H1 (cell line): ENCODE data around the gene PRR7. TPM values are rescaled to one million over a fixed set of nuclear protein-coding genes. Genes with fewer than 3 reads are reported as not detected.
A peak's percentile ranks its signal among the peaks of the same experiment; 100 is the strongest.

Experiments
- CTBP2 ChIP-seq: IDR thresholded peaks from 2 replicates; pipeline ENCODE4 v1.7.0; 2011; ENCODE audit warnings: borderline replicate concordance, mild to moderate bottlenecking, moderate library complexity, mixed read lengths, low read length; ENCODE audit not compliant: insufficient read depth, insufficient read length
- GTF2F1 ChIP-seq: IDR thresholded peaks from 2 replicates; pipeline ENCODE4 v1.6.1; 2012; ENCODE audit warnings: low read depth, low read length, improper control_type of control experiment, borderline replicate concordance
- KDM1A ChIP-seq: fragments of 200-600, 300-600 bp; sonication (generic); IDR thresholded peaks from 2 replicates; pipeline ENCODE4 v1.7.1; 2016; ENCODE audit warnings: mild to moderate bottlenecking, low read length, borderline replicate concordance
- KDM4A ChIP-seq: IDR thresholded peaks from one replicate; pipeline ENCODE4 v1.7.1; 2012; ENCODE audit warnings: low read depth, mild to moderate bottlenecking, moderate library complexity, low read length, inconsistent platforms; ENCODE audit not compliant: severe bottlenecking
- MAFK ChIP-seq: IDR thresholded peaks from 2 replicates; pipeline ENCODE4 v1.6.1; 2012; ENCODE audit warnings: low read depth, mild to moderate bottlenecking, improper control_type of control experiment, low read length
- NANOG ChIP-seq: IDR thresholded peaks from 2 replicates; pipeline ENCODE4 v1.6.1; 2011; ENCODE audit warnings: low read length, low read depth, mild to moderate bottlenecking, inconsistent platforms; ENCODE audit not compliant: insufficient read depth, poor library complexity, severe bottlenecking
- POLR2A ChIP-seq, 2 experiments: IDR thresholded peaks; 1 replicate in 1 of 2; 2 replicates in 1 of 2; pipeline ENCODE4 v1.6.1; 2011; ENCODE audit warnings: low read depth in 2 of 2, low read length in 2 of 2, mild to moderate bottlenecking in 2 of 2; ENCODE audit errors: control extremely low read depth in 1 of 2
- RAD21 ChIP-seq, 2 experiments: IDR thresholded peaks in 1 of 2; conservative IDR thresholded peaks in 1 of 2; 2 replicates each; pipeline ENCODE4 v1.6.1; 2011; ENCODE audit warnings: low read depth in 2 of 2, low read length in 2 of 2, improper control_type of control experiment in 1 of 2, inconsistent platforms in 1 of 2, mild to moderate bottlenecking in 1 of 2, moderate library complexity in 1 of 2
- SIN3A ChIP-seq, 2 experiments: IDR thresholded peaks in 1 of 2; conservative IDR thresholded peaks in 1 of 2; 2 replicates each; pipeline ENCODE4 v1.6.1; 2011 to 2012; ENCODE audit warnings: low read length in 2 of 2, improper control_type of control experiment in 1 of 2, low read depth in 1 of 2, mild to moderate bottlenecking in 1 of 2
- SIRT6 ChIP-seq: IDR thresholded peaks from one replicate; pipeline ENCODE4 v1.7.1; 2012; ENCODE audit warnings: low read length, inconsistent platforms
- SIX5 ChIP-seq: IDR thresholded peaks from 2 replicates; pipeline ENCODE4 v1.6.1; 2011; ENCODE audit warnings: mild to moderate bottlenecking, low read depth, low read length
- SP1 ChIP-seq: IDR thresholded peaks from 2 replicates; pipeline ENCODE4 v1.6.1; 2011; ENCODE audit warnings: low read depth, low read length
- SP2 ChIP-seq: IDR thresholded peaks from 2 replicates; pipeline ENCODE4 v1.6.1; 2012; ENCODE audit warnings: mild to moderate bottlenecking, low read length, inconsistent platforms
- TAF7 ChIP-seq: optimal IDR thresholded peaks from 2 replicates; pipeline ENCODE3; 2011; ENCODE audit warnings: low read depth, mild to moderate bottlenecking, inconsistent platforms, low read length, moderate library complexity, borderline replicate concordance
- TBP ChIP-seq: IDR thresholded peaks from 2 replicates; pipeline ENCODE4 v1.6.1; 2011; ENCODE audit warnings: low read depth, low read length, improper control_type of control experiment
- TCF12 ChIP-seq: IDR thresholded peaks from 2 replicates; pipeline ENCODE4 v1.6.1; 2011; ENCODE audit warnings: low read depth, mild to moderate bottlenecking, low read length
- ZNF274 ChIP-seq: IDR thresholded peaks from 2 replicates; pipeline ENCODE4 v1.7.0; 2012; ENCODE audit warnings: low read length, borderline replicate concordance; ENCODE audit errors: extremely low read depth
- polyA plus RNA-seq, 7 experiments: library from polyadenylated mRNA; depleted of rRNA in 3 of 7; stranded (reverse) in 5 of 7; unstranded in 2 of 7; fragments of >200 nt in 5 of 7; fragments of 200-250 nt in 2 of 7; gene quantifications; 1 replicate in 5 of 7; 2 replicates in 1 of 7; 4 replicates in 1 of 7; pipeline versions ENCODE4 v1.2.1 to v1.2.3, GENCODE V29; 2011 to 2013; ENCODE audit warnings: missing spikeins in 2 of 7, mixed read lengths in 2 of 7
- total RNA-seq: library from RNA; stranded (reverse); fragmentation: NEBNext Ultra II Directional; extraction: Animal tissue kit (Norgen Biotek cat#: 25700); gene quantifications from 2 replicates; pipeline ENCODE4 v1.2.1, GENCODE V29; 2021
- TF ChIP-seq, protein P1 (sequence below): IDR thresholded peaks from 2 replicates; pipeline ENCODE4 v1.6.1; 2012; ENCODE audit warnings: low read length, inconsistent platforms
- TF ChIP-seq, protein P2 (sequence below), 3 experiments: IDR thresholded peaks; 1 replicate in 2 of 3; 2 replicates in 1 of 3; pipeline versions ENCODE4 v1.5.1 to v1.6.1; 2011; ENCODE audit warnings: low read length in 3 of 3, mild to moderate bottlenecking in 3 of 3, inconsistent platforms in 2 of 3, low read depth in 1 of 3, moderate library complexity in 1 of 3; ENCODE audit not compliant: insufficient read depth in 1 of 3; ENCODE audit errors: control extremely low read depth in 1 of 3

The PRR7 gene
- total and polyA plus RNA-seq, 2 of the 8 experiments (the other 6 are each of a cell fraction or from before 2014, with no cell fraction given): 8.0 to 11.8 TPM

DNA sequence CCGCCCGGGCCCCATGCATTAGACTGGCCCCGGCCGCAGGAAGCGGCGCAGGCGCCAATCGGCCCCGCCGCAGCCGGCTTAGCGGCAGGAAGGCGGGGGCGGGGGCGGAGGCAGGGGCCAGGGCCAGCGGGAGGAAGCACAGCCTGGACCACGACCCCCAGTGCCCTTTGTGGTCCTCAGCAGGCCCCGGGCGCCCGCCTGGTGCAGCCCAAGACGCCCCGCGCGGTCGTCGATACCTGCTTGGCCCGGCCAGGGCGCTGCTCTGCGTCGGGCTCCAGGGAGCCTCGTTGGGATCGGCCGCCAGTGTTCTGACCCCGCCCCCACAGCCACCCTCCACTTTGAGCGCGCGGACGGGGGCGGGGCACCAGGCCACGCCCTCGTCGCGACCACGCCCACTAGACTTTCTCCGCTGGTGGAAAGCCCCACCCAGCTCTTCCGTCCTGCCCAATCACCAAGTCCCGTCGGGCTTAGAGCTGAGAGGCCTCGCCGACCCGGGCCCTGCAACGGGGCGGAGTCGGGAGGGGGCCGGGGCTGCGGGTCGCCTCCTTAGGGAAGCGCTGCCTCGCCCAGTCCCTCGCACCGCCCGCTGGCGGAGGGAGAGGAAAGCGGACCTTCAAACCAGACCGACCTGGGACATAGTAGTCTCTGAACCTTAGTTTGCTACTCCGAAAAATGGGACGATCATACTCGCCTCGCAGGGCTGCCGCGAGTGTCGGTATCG lies 50.8 kb downstream of the PRR7 start, which contains the start of gene PDLIM7 (continued):
- TF ChIP-seq NANOG (no peak), CTBP2 (peak; percentile 29), RAD21 (IDR thresholded peaks at IDR 0.05 in 1 of 2, conservative IDR thresholded peaks at IDR 0.05 in 1 of 2; ENCODE audit: low read depth in 2 of 2, low read length in 2 of 2) (no peak), SP1 (peak; percentile 82), SIN3A (conservative IDR thresholded peaks at IDR 0.05 in 1 of 2, IDR thresholded peaks at IDR 0.05 in 1 of 2; ENCODE audit: low read depth in 1 of 2, low read length in 2 of 2) (0 out of 4 replicates have a peak, but pooled peaks of 1 of the 2 experiments have one; percentile 25), GTF2F1 (0 out of 2 replicates have a peak, but pooled peaks have one; percentile 62), ZNF274 (no peak), MAFK (no peak), SIRT6 (no peak), TCF12 (no peak), SP2 (no peak), POLR2A (IDR thresholded peaks at IDR 0.05; ENCODE audit: control extremely low read depth in 1 of 2, low read depth in 2 of 2, low read length in 2 of 2) (peak in 1 of 2 experiments; percentile 91; a peak in 1 of 3 replicates), TBP (peak; percentile 95), KDM1A (peak; percentile 98), TAF7 (peak; percentile 73), KDM4A (no peak), SIX5 (no peak)
- TF ChIP-seq, protein P1, sequence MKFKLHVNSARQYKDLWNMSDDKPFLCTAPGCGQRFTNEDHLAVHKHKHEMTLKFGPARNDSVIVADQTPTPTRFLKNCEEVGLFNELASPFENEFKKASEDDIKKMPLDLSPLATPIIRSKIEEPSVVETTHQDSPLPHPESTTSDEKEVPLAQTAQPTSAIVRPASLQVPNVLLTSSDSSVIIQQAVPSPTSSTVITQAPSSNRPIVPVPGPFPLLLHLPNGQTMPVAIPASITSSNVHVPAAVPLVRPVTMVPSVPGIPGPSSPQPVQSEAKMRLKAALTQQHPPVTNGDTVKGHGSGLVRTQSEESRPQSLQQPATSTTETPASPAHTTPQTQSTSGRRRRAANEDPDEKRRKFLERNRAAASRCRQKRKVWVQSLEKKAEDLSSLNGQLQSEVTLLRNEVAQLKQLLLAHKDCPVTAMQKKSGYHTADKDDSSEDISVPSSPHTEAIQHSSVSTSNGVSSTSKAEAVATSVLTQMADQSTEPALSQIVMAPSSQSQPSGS: no peak; the same call in 1 of the 2 replicates
- TF ChIP-seq, protein P2, sequence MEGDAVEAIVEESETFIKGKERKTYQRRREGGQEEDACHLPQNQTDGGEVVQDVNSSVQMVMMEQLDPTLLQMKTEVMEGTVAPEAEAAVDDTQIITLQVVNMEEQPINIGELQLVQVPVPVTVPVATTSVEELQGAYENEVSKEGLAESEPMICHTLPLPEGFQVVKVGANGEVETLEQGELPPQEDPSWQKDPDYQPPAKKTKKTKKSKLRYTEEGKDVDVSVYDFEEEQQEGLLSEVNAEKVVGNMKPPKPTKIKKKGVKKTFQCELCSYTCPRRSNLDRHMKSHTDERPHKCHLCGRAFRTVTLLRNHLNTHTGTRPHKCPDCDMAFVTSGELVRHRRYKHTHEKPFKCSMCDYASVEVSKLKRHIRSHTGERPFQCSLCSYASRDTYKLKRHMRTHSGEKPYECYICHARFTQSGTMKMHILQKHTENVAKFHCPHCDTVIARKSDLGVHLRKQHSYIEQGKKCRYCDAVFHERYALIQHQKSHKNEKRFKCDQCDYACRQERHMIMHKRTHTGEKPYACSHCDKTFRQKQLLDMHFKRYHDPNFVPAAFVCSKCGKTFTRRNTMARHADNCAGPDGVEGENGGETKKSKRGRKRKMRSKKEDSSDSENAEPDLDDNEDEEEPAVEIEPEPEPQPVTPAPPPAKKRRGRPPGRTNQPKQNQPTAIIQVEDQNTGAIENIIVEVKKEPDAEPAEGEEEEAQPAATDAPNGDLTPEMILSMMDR (IDR thresholded peaks at IDR 0.05; ENCODE audit: control extremely low read depth in 1 of 3, insufficient read depth in 1 of 3, low read depth in 1 of 3, low read length in 3 of 3): peak in 1 of 3 experiments; percentile 7; a peak in 1 of 4 replicates
